SH-SY5Y (cell line): ENCODE measurements around the gene IL20RA.

Source experiments
- GATA2 ChIP-seq: IDR thresholded peaks from 2 replicates; pipeline ENCODE4 v1.6.1; 2011; ENCODE audit warnings: mild to moderate bottlenecking, low read depth, low read length
- GATA3 ChIP-seq: IDR thresholded peaks from 2 replicates; pipeline ENCODE4 v1.6.1; 2011; ENCODE audit warnings: low read depth, mild to moderate bottlenecking, low read length, moderate library complexity

GRCh38 chr6:137017081-137017480, 27.7 kb downstream of the IL20RA start:
- no peak for TF ChIP-seq GATA2
- no peak for TF ChIP-seq GATA3
